Measurements from ENCODE around the gene ELOVL6. TPM values are rescaled to one million over a fixed set of nuclear protein-coding genes. Genes with fewer than 3 reads are reported as not detected.

The ELOVL6 gene
- total RNA-seq, 4 donors from 2014 or later: 0.10 to 0.42 (median 0.13) TPM; not detected in 1

GRCh38 chr4:110183058-110183457 lies 15.4 kb downstream of the ELOVL6 start:
- DNase-seq: no peak
- in situ Hi-C loops (cut with MboI; ENCODE audit: low sequenced_read_pairs in 4 of 4): no loop called here

DNA sequence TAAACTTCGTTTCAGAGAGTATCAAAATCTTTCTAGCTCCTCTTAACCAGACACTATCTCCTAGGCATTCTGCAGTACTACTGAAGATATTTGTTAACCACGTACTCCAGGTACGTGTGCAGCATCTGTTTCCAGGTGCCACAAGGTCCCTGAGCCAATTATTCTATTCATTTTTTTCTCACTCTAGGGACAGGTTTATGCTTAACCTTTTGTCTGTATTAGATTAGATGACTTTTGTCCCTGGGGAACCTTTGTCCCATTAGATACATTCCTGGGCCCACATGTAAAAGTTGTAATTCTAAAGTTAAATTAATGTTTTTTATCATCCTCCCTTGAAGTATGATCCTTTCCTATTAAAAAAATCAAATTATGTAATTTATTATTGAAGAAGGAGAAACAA lies 16.5 kb downstream of the ELOVL6 start:
- no peak for DNase-seq
- intact Hi-C loops (cut with DNase I; ENCODE audit: low total_unique reads) (no loop called here), in situ Hi-C loops (cut with MboI; ENCODE audit: low sequenced_read_pairs in 4 of 4) (no loop called here)
- no peaks in the 10 kb centered on the region for H3K4me1 ChIP-seq
- no peak for TF ChIP-seq POLR2A (IDR thresholded peaks at IDR 0.05)
- TF ChIP-seq, protein P1, sequence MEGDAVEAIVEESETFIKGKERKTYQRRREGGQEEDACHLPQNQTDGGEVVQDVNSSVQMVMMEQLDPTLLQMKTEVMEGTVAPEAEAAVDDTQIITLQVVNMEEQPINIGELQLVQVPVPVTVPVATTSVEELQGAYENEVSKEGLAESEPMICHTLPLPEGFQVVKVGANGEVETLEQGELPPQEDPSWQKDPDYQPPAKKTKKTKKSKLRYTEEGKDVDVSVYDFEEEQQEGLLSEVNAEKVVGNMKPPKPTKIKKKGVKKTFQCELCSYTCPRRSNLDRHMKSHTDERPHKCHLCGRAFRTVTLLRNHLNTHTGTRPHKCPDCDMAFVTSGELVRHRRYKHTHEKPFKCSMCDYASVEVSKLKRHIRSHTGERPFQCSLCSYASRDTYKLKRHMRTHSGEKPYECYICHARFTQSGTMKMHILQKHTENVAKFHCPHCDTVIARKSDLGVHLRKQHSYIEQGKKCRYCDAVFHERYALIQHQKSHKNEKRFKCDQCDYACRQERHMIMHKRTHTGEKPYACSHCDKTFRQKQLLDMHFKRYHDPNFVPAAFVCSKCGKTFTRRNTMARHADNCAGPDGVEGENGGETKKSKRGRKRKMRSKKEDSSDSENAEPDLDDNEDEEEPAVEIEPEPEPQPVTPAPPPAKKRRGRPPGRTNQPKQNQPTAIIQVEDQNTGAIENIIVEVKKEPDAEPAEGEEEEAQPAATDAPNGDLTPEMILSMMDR (IDR thresholded peaks at IDR 0.05 in 4 of 5, conservative IDR thresholded peaks at IDR 0.05 in 1 of 5): no peak
- no peaks in the 10 kb centered on the region for H3K9me3 ChIP-seq
- no peak for ATAC-seq
- H3K36me3 ChIP-seq: no peaks in the 10 kb centered on the region
- H3K27ac ChIP-seq: no peak overlapping the region
- H3K4me3 ChIP-seq: no peak overlapping the region
- no peaks in the 10 kb centered on the region for H3K27me3 ChIP-seq

More at GRCh38 chr4:110183058-110183457, 15.4 kb downstream of the ELOVL6 start:
- no peak overlapping the region for H3K4me3 ChIP-seq
- no peak for ATAC-seq
- no peaks in the 10 kb centered on the region for H3K4me1 ChIP-seq
- no peaks in the 10 kb centered on the region for H3K27me3 ChIP-seq
- no peak for TF ChIP-seq POLR2A (IDR thresholded peaks at IDR 0.05)
- TF ChIP-seq, protein P1 (IDR thresholded peaks at IDR 0.05 in 4 of 5, conservative IDR thresholded peaks at IDR 0.05 in 1 of 5): no peak
- no peak overlapping the region for H3K27ac ChIP-seq
- no peaks in the 10 kb centered on the region for H3K36me3 ChIP-seq
- H3K9me3 ChIP-seq: no peaks in the 10 kb centered on the region
- intact Hi-C loops (cut with DNase I; ENCODE audit: low total_unique reads): no loop called here

DNA sequence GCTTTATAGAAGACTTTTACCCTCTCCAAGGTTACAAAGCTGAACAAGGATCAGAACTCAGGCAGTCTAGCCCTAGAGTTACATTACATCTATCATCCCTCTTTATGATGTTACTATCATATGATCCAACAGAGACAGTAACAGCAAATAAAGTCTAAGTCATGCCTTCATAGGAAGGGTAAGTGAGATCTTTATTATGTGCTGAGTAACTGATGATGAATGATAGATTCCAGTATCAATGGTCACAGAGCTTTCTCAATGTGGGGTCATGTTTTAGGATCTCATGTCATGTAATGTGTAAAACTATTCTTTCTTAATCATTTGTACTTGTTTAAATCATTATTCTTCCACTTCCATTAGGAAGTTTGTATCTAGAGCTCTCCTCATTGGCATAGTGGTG lies 22.8 kb downstream of the ELOVL6 start:
- TF ChIP-seq, protein P1 (IDR thresholded peaks at IDR 0.05 in 4 of 5, conservative IDR thresholded peaks at IDR 0.05 in 1 of 5): no peak
- no peak for TF ChIP-seq POLR2A (IDR thresholded peaks at IDR 0.05)
- Histone ChIP-seq H3K27ac (no peak overlapping the region), H3K4me1 (no peaks in the 10 kb centered on the region), H3K9me3 (no peaks in the 10 kb centered on the region), H3K36me3 (no peaks in the 10 kb centered on the region), H3K4me3 (no peak overlapping the region), H3K27me3 (no peaks in the 10 kb centered on the region)
- intact Hi-C loops (cut with DNase I; ENCODE audit: low total_unique reads) (no loop called here), in situ Hi-C loops (cut with MboI; ENCODE audit: low sequenced_read_pairs in 4 of 4) (no loop called here)
- DNase-seq: no peak
- ATAC-seq: no peak

DNA sequence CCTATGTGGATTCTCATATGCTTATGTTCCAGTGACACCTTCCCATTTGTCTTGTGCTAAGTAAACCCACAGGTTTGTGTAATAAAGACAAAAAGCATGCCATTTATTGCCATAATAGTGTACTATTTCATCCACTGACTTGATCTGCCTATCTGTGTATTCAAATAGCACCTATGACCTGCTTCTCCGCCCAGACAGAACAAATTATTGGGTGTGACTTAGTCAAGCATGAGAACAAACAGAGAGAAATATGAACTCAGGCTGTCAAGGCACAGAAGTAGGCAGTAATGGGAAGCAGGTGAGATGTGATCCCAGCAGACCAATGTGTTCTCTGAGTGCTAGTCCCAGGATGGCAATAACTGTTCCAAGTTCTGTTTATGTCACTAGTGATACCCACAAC lies 25.4 kb downstream of the ELOVL6 start:
- Histone ChIP-seq H3K36me3 (no peaks in the 10 kb centered on the region), H3K9me3 (no peaks in the 10 kb centered on the region), H3K27me3 (no peaks in the 10 kb centered on the region), H3K4me3 (no peak overlapping the region), H3K27ac (no peak overlapping the region), H3K4me1 (no peaks in the 10 kb centered on the region)
- TF ChIP-seq, protein P1 (IDR thresholded peaks at IDR 0.05 in 4 of 5, conservative IDR thresholded peaks at IDR 0.05 in 1 of 5): no peak
- TF ChIP-seq POLR2A (IDR thresholded peaks at IDR 0.05): no peak
- in situ Hi-C loops (cut with MboI; ENCODE audit: low sequenced_read_pairs in 4 of 4): no loop called here
- no peak for ATAC-seq
- intact Hi-C loops (cut with DNase I; ENCODE audit: low total_unique reads): loop anchor here (5.0 kb wide), 1 partner anchor 121 kb away; no protein-coding TSS in a partner anchor
- DNase-seq: no peak

DNA sequence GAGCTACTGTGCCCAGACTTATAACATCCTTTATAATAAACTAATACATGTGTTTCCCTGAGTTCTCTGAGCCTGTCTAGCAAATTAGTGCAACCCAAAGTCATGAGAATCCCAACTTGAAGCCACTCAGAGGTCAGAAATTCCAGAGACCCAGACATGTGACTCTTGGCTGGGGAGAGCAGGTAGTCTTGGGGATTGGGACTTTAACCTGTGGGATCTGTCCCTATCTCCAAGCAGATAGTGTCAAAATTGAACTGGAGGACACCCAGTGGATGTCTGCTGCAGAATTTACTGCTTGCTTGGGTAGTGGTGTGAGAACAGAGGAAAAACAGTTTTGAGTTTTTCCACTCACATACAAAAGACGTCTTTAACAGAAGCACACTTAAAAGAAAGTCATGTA lies 26.4 kb downstream of the ELOVL6 start:
- no peaks in the 10 kb centered on the region for H3K9me3 ChIP-seq
- H3K4me3 ChIP-seq: no peak overlapping the region
- H3K27me3 ChIP-seq: no peaks in the 10 kb centered on the region
- ATAC-seq (no peak), DNase-seq (no peak)
- TF ChIP-seq POLR2A (IDR thresholded peaks at IDR 0.05): no peak
- TF ChIP-seq, protein P1 (IDR thresholded peaks at IDR 0.05 in 4 of 5, conservative IDR thresholded peaks at IDR 0.05 in 1 of 5): no peak
- in situ Hi-C loops (cut with MboI; ENCODE audit: low sequenced_read_pairs in 4 of 4): no loop called here
- intact Hi-C loops (cut with DNase I; ENCODE audit: low total_unique reads): loop anchor here (5.0 kb wide), 1 partner anchor 120 kb away; no protein-coding TSS in a partner anchor
- no peaks in the 10 kb centered on the region for H3K36me3 ChIP-seq
- H3K27ac ChIP-seq: no peak overlapping the region
- H3K4me1 ChIP-seq: no peaks in the 10 kb centered on the region
